Activated CD4-positive, alpha-beta T cell treated with anti-CD3 and anti-CD28 coated beads for 24 hours (primary cell): ENCODE measurements around the gene SLC19A1.
A peak's percentile ranks its signal among the peaks of the same experiment; 100 is the strongest.

Experiments
- DNase-seq, 2 donors: peaks; one replicate each; pipeline ENCODE4 v3.0.0-alpha.2; 2020; ENCODE audit warnings: low read depth in 2 of 2

Gene SLC19A1

DNA sequence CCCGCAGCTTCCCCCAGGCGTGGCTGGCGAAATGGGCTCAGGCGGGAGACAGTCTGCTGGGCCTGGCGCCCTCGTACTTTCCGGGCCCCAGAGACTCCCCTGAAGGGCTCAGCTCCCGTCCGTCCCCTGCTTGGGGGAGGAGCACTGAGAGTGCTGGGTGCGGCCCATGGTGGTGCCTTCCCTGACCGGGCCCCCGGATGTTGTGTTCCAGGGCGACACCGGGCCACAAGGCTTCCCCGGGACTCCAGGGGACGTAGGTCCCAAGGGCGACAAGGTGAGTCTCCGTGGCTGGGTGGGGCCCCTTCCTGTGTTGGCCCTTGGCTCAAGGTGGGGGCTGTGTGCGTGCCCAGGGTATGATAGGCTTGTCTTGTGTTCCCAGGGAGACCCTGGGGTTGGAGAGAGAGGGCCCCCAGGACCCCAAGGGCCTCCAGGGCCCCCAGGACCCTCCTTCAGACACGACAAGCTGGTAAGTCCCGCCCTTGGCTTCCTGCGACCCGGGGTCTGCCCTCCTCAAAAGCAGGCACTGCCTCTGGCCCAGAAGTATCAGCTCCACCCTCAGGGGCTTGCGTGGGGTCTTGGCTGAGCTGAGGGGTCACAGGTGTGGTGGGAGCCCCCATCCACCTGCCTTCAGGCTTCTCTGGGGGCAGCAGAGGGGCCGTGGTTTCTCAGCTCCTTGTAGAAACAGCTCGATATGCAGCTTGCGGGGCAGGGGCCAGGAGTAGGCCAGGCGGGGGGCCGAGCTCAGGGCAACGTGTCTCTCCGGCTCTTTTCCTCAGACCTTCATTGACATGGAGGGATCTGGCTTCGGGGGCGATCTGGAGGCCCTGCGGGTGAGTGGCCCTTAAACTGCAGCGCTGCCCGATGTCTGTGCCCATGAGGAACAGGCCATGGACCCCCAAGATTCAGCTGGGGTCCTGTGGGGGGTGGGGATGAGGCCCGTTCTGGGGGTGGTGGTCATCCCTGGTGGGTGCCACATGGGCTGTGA lies 62.3 kb downstream of the SLC19A1 start:
- peak in 1 of 2 donors; percentile 16 for DNase-seq

DNA sequence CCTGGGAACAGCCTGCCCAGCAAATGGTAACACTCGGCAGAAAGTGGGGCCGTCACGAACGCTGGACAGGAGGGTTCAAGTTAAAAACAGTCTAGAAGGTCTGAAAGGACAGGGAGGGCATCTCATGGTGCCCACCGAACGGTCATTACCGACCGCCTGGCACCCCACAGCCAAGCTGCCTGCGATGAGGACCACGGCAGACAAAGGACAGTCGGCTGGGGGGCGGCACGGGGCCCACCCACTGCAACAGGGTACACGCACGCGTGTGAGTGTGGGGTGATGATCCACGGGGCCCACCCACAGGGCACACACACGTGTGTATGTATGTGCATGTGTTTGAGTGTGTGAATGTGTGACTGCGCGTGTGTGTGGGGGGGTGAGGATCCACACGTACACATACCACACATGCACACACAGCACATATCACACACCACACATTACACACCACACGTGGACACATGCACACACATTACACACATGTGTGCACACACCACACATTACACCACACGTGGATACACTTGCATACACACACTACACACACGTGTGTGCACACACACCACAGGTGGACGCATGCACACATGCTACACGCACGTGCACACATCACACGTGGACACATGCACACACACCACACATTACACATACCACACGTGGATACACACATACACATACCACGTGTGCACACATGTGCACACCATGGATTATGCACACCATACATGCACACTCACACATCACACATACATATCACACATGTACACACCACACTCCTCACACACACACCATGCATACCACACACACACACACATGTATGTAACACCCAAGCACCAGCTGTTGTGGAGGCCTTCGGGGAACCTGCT lies 63.2 kb downstream of the SLC19A1 start:
- no peak for DNase-seq

DNA sequence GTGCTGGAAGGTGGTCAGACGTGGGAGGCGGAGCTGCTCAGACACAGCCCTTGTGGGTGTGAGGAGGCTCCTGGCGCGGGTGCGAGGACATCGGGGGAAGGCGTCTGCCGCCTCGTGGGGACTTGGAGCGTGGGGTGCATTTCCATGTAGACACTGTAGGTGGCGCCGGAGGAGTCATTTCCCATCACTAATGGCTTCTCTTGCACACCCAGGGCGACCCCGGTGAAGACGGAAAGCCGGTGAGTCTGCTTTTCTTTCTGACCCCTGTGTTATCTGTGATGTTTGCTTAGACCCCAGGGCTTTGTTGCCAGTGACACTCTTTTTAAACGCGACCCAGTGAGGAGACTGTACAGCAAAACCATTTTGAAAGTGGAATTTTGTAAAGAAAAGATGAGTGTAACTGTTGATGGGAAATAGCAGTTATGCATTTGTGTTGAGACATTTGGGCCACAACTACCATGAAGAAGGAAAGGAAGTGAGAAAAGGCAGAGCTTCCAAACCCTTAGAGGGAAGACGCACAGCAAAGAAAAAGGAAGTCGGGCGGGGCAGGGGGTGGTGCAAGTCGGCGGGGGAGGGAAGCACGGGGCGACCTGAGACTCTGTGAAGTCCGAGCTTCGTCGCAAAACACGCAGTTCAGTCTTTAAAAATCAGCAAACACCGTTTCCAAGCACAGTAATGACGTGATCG lies 64.0 kb downstream of the SLC19A1 start:
- DNase-seq: peak; percentile 69 to 71

DNA sequence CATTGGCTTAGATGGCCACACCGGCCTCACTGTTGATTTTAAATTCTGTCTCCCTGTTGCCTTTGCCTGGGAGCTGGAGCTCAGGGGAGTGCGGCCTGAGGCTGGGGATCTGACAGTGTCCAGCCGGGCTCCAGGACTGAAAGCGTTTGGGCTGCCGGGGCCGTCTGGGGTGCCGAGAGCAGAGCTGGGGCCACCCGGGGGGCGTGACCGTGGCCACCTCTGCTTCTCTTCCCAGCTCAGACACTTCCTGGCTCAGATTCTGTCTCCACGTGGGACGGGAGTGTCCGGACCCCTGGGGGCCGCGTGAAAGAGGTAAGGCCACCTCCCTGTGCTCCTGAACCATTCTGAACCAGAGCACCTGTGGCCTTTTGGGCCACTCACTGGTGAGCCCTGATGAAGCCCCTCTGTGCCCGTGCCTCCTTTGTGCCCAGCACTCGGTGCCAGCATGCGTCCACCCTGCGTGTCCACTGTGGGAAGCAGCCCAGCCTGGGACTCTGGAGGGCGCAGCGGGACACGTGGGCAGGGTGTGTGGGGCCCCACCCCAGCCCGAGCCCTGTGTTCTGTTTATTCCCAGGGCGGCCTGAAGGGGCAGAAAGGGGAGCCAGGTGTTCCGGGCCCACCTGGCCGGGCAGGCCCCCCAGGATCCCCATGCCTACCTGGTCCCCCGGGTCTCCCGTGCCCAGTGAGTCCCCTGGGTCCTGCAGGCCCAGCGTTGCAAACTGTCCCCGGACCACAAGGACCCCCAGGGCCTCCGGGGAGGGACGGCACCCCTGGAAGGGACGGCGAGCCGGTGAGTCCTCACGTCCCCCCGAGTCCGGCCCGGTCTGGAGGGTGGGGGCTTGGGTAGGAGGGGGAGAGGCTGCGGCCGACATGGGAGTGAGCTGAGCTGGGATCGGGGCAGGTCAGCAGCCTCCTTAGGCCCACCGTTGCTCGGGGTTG lies 64.8 kb downstream of the SLC19A1 start:
- DNase-seq: no peak

DNA sequence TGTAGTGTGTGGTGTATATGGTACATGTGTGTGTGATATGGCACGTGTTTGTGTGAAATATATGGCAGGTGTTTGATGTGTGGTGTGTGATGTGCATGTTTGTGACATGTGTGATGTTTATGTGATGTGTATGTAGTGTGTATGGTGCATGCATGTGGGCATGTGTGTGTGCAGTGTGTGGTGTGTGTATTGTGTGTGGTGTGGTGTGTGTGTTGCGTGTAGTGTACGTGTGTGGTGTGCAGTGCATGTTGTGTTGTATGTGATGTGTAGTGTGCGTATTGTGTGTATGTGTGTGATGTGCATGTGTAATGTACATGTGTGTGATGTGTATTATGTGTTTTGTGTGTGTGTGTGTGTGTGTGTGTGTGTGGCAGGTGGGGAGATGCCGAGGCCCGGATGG lies 65.7 kb downstream of the SLC19A1 start:
- DNase-seq: no peak

DNA sequence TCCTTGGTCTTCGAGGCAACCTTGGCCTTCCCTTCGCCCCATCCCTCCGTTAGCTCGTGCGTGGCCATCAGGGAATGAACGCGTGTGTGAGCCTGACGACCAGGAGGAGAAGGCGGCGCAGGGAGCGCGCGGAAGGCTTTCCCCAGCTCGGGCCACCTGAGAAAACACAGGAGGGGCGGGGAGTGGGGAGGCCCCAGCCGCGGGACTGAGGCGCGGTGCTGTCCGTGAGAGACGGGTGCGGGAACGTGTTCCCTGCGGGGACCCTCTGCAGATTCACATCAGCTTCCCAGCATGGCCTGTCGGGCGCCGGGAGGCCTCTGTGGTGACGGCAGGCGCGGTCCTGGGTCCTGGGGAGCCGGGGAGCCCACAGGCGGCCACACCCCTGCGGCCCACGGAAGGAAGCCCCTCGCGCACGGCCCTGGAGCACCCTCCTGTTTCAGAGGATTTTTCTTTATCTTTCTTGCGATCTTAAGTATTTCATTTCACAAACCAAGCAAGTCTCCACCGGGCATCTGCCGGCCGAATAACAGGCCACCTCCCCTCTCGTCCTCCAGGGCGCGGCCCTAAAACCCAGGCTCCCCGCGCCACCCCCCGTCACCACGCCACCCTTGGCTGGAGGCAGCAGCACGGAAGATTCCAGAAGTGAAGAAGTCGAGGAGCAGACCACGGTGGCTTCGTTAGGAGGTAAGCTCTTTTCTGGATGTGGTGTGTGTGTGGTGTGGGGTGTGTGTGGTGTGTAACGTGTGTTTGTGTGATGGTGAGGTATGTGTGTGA lies 66.3 kb downstream of the SLC19A1 start:
- no peak for DNase-seq

DNA sequence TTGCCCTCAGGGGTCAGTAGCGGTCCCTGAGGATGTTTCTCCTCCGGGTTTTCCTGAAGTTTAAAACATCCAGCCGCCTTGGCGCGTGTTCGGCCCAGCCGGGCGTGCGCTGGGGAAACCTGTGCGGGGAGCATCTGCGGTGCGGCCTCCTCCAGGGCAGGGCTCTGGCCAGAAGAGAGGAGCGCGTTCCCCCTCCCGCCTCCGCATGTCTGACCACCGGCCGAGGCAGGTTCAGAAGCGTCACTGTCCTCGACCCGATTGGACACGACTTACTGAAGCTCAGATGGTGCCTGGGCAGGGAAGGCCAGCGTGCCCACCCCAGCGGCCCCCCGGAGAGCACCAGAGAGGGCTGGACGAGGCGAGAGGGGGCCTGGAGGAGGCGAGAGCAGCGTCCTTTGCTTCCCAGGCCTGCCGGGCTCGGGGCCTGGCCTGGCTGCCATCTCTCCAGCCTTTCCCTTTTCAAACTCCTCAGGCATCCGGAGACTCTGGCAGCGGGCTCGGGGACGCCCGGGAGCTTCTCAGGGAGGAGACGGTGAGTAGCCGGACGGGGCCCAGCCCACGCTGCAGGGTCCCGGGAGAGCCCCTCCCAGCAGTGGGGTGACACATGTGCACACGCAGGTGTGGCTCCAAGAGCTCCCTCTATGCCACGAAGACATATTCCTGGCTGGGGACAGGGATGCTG lies 67.1 kb downstream of the SLC19A1 start:
- DNase-seq: no peak

DNA sequence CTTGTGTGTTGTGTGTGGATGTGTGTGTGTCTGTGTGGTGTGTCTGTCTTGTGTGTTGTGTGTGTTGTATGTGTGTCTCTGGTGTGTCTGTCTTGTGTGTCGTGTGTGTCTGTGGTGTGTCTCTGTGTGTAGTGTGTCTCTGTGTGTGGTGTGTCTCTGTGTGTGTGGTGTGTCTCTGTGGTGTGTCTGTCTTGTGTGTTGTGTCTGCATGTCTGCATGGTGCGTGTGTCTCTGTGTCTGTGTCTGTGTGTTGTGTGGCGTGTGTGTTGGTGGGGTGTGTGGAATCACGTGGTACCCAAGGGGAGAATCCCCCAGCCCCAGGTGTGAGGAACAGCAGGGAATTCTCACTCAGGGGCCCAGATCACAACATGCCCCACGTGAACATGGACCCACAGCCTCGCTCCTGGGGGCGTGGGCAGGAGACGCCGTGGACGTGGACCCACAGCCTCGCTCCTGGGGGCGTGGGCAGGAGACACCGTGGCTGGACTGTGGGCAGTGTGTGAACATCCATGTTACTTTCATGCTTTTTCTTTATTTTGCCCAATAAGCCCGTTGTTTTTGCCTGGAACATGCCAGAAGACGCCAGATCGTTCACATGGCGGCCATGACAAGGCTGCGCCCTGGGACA lies 67.8 kb downstream of the SLC19A1 start:
- no peak for DNase-seq

DNA sequence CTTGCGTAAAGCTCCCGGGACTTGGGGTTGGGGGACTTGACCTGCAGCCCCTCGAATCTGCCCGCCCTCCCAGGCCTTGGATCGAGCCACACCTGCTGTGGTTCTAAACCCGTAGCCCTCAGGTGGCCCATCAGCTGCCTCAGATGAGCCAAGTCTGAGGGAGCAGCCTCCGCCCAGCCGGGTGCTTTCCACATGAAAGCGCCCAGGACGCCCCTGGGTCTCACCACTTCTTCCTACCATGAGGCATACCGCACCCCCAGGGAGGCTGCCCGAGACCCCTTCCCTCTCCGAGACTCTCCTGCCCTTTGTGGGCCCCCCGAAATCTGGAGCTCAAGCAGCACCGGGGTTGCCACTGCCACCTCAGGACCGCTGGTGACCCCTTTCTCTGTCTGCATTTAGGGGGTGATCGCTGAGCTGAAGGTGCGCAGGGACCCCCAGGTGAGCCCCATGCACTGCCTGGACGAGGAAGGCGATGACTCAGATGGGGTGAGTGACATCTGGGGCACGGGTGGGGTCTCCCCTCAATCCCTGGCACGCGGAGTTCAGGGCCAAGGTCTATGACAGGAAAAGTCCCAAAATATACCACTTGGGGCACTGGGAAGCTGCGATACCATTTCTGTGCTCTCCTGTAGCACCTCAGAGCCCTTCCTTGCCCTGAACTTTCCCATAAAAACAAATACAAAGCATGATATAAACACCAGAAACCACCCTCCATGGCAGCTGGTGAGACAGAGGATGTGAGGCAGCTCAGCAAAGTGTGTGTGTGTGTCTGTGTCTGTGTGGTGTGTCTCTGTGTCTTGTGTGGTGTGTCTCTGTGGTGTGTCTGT lies 68.5 kb downstream of the SLC19A1 start:
- DNase-seq: no peak

DNA sequence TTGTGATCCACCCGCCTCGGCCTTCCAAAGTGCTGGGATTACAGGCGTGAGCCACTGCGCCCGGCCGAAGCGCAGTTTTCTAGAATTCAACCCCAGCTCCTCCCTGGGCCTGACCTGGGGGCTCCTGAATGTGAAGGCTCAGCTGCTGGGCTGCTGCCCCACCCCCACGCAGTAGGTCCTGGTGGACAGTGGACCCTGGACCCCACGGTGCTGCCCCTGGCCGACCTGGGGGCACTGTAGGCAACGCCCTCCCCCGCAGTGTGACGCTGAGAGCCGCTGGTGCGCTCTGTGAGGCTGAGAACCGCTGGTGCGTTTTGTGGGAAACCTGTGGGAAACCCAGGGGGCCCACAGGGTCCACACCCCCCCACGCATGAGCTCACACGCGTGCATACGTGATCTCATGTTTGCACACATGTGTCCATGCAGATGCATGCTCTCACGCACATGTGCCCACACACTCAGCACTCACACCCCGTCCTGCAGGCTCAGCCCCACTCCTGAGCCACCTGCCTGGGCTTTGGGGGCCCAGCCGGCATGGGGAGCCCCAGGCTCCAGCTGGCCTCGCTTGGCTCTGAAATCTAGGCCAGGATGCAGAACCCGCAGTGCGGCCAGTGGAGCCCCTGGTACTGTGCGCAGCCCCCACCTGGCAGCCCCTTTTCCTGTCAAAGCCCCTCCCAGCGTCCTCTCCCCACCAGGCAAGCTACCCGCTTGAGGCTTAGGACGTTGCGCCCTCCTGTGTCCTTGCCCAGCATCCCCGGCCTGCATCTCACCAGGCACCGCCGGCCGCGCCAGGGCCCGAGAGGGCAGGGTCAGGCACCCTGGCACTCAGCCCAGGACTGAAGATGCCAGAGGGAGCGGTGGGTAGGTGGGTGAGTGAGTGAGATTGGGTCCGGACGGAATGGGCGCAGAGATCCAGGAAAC lies 69.5 kb downstream of the SLC19A1 start:
- DNase-seq: no peak

DNA sequence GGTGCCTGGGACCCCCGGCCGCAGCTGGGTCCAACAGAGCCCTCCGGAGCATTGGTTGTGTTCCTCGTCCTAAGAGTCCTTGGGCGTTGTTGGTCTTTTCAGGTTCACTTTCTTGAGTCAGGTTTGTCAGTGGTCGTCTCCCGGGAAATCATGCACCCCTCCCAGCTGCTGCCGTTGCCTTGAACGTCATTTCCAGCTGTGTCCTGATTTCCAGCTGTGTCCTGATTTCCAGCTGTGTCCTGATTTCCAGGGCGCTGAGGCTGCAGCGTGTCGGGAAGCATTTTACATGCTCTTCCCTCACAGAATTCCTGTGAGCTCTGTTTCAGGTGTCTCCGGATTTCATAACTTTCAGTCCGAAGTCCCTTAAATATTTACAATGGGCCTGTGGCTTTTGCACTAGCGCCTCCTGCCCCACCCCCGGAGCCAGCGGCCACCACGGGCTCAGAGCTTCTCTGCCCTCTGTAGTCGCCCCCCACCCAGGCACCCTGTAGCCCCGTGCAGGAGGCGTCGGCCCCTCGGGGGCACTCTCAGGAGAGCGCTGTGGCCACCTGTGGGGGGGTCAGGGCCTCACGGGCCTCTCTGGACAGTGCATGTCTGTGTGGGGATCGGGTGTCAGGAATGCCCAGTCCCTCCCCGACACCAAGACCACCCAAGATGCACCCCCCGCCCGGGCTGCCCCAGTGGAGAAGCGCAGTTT lies 70.6 kb downstream of the SLC19A1 start:
- DNase-seq: no peak

DNA sequence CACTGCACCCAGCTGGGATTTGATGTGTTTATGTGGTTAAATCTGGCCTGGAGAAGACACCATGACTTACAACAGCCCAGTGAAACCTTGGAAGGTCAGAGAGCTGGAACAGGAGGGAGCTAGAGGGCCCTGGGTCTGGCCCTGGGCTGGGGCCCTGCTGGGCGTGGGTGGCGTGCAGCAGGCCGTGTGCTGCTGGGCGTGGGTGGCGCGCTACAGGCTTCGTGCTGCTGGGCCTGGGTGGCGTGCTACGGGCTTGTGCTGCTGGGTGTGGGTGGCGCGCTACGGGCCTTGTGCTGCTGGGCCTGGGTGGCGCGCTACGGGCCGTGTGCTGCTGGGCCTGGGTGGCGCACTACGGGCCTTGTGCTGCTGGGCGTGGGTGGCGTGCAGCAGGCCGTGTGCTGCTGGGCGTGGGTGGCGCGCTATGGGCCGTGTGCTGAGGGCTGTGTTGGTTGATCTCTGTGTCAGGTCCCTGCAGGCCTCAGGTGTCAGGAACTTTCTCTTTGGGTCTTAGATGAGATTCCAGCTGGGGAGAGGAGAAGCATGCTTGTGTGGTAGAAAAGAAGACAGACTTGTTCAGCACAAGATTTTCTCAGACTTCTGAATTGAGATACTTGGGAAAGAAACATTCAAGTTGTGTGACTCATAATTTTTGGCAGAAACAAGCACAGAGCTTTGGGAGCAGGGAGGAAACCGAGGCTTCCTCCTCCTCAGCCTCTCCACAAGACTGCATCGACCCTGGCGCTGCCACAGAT lies 71.3 kb downstream of the SLC19A1 start:
- peak; percentile 19 to 20 for DNase-seq

DNA sequence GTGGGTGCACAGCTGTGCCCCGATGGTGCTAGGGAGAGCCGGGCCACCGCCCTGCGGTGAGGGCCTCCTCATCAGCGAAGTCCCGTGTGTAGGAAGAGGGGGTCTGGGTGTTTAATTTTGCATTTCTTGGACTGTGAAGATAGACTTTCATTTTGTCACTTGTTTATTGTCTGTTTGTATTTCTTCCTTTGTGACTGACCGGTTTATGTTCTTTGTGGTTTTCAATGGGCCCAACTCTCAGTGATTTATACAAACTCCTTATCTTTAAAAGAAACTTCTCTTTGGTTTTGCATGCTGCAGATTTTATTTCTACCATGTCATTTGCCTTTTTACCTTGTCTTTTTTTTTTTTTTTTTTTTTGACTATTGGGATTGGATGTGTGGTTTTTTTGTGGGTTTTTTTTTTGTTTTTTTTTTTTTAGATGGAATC lies 72.1 kb downstream of the SLC19A1 start:
- DNase-seq: no peak

DNA sequence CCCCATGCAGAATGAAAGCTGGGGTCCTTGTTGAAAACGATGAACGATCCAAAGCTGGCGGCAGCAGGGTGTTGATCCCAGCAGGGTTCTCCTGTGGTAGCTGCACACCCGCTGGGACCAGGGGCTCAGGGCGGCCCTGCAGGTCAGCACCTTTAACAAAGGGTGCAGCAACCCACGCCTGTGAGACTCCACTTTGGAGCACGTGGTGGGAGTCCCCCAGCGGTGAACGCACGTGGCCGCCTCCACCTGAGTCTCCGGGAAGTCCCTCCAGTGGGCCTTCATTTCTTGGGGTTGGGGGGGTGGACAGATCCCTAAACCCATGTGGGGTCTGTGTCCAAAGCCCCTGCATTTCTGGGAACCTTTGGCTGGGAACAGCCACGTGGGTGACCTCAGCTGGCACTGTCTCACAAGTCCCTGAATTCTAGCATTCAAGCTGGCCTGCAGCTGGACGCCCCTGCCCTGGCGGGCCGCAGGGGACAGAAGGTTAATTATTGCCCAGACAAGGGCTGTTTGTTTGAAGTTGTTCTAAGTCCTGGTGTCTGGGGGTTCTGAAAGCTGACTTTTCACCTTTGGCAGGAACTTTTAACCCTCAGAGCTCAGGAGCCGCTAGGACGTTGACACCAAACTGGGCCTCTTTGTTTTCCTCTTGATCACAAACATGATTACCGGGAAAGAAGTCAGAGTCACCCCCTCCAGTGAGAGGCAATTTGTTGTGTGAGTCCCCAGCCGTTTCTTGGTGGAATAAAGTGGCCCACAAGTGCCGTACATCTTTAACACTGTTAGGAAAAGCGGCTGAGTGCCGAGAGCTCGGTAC lies 72.8 kb downstream of the SLC19A1 start:
- no peak for DNase-seq

DNA sequence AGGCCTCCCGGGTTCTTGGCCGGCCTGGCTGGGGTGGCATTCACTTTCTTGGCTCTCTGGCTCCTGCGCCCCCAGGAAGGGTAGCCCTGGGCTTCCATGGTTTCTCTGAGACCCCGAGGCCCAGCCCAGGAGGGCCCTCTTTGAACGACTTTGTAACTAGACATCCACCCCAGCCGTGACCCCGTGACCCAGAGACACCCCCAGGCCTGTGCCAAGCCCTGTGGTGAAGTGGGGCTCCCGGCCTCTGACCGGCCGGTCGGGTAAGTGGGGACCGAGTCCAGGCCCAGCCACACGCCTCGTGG lies 73.3 kb downstream of the SLC19A1 start:
- DNase-seq: no peak
